Thoracic aorta (tissue), 2 donors: ENCODE data around the gene SLC34A1. TPM values are rescaled to one million over a fixed set of nuclear protein-coding genes. Genes with fewer than 3 reads are reported as not detected.
"Not testable (repeated sequence)": the region's sequence is repeated elsewhere in the genome, so short reads cannot be mapped to it uniquely, and the experiment has no call there.

Experiments
- ATAC-seq: fragments of 150-250 bp; one replicate; pipeline ENCODE4 v1.8.0; 2017; ENCODE audit warnings: low read depth; ENCODE audit not compliant: insufficient number of reproducible peaks, low FRiP score
- DNase-seq: peaks from one replicate; pipeline ENCODE4 v3.0.0-alpha.2; 2020; ENCODE audit warnings: low spot score
- H3K27ac ChIP-seq, 2 donors: fragments of 200-600 bp; sonication (generic); 1 replicate in 1 of 2; 2 replicates in 1 of 2; pipeline ENCODE4 v1.5.1; 2016; ENCODE audit warnings: mild to moderate bottlenecking in 2 of 2, moderate library complexity in 2 of 2
- H3K27me3 ChIP-seq: fragments of 200-600 bp; sonication (generic); replicated peaks from 2 replicates; pipeline ENCODE4 v1.6.0; 2016; ENCODE audit warnings: mild to moderate bottlenecking; ENCODE audit not compliant: insufficient read depth
- H3K36me3 ChIP-seq: fragments of 200-600 bp; sonication (generic); one replicate; pipeline ENCODE4 v1.5.1; 2016
- H3K4me1 ChIP-seq, 2 donors: fragments of 200-600 bp; sonication (generic); 1 replicate in 1 of 2; 2 replicates in 1 of 2; pipeline versions ENCODE4 v1.5.1 to v1.6.0; 2016; ENCODE audit warnings: low read depth in 2 of 2, mild to moderate bottlenecking in 1 of 2; ENCODE audit not compliant: control insufficient read depth in 1 of 2
- H3K4me3 ChIP-seq: fragments of 200-600 bp; sonication (generic); 2 replicates; pipeline ENCODE4 v1.5.1; 2016; ENCODE audit warnings: mild to moderate bottlenecking
- H3K9me3 ChIP-seq: fragments of 200-600 bp; sonication (generic); 2 replicates; pipeline ENCODE4 v1.5.1; 2016
- total RNA-seq, 2 donors: library from RNA; depleted of rRNA; stranded (reverse); fragments of >200 nt; gene quantifications; one replicate each; pipeline versions ENCODE4 v1.1.0 to v1.2.3, GENCODE V29; 2016
- TF ChIP-seq, protein P1 (sequence below): fragments of 200-600 bp; sonication (generic); IDR thresholded peaks from one replicate; pipeline ENCODE4 v1.5.1; 2019; ENCODE audit warnings: antibody characterized with exemption

Gene SLC34A1
- total RNA-seq, 2 donors from 2014 or later = not detected

DNA sequence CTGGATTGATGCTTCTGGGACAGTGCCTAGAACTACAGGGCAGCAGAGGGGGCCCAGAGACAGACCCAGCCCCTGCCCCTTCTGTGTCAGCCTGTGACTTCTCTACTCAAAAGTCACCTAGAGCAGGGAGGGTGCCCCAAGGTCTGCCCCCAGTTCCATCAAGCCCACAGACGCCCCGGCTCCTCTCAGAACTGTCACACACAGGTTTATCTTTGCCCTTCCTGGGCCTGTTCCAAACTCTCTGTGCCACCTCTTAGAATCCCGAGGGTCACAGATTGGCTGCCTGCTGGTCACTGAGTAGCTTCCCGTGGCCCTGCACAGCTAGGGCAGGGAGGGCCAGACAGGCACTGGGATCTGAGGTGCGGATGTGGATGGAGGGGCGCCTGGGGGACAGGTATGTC is 24.8 kb upstream of the SLC34A1 start:
- DNase-seq (no peak), ATAC-seq (no peak)
- Histone ChIP-seq H3K9me3 (no peaks in the 10 kb centered on the region), H3K27ac (no peak overlapping the region), H3K27me3 (no peaks in the 10 kb centered on the region), H3K4me3 (no peak overlapping the region), H3K36me3 (no peaks in the 10 kb centered on the region), H3K4me1 (peaks cover 9 to 12% of the 10 kb centered on the region in 2 donors)
- TF ChIP-seq, protein P1, sequence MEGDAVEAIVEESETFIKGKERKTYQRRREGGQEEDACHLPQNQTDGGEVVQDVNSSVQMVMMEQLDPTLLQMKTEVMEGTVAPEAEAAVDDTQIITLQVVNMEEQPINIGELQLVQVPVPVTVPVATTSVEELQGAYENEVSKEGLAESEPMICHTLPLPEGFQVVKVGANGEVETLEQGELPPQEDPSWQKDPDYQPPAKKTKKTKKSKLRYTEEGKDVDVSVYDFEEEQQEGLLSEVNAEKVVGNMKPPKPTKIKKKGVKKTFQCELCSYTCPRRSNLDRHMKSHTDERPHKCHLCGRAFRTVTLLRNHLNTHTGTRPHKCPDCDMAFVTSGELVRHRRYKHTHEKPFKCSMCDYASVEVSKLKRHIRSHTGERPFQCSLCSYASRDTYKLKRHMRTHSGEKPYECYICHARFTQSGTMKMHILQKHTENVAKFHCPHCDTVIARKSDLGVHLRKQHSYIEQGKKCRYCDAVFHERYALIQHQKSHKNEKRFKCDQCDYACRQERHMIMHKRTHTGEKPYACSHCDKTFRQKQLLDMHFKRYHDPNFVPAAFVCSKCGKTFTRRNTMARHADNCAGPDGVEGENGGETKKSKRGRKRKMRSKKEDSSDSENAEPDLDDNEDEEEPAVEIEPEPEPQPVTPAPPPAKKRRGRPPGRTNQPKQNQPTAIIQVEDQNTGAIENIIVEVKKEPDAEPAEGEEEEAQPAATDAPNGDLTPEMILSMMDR = no peak

DNA sequence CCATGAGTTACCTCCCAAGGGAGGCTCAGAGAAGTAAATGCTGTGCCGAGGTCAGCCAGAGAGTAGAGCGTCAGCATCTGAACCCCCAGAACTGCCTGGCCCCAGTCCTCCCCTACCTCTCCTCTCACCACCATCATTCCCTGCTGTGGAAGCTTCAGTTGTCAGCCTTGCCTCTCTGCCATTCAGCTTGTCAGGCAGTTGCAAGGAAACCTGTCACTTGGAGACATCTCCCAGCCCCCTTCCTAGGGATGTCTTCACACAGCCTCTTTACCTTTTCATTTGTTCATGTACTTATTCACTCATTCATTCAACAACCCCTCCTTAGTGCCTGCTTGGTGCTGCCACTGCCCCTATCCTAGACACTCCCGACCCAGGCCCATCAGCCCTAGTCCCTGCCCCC is 24.4 kb upstream of the SLC34A1 start:
- Histone ChIP-seq H3K4me1 (peaks cover 9 to 12% of the 10 kb centered on the region in 2 donors), H3K27ac (no peak overlapping the region), H3K4me3 (no peak overlapping the region), H3K27me3 (no peaks in the 10 kb centered on the region), H3K36me3 (no peaks in the 10 kb centered on the region), H3K9me3 (no peaks in the 10 kb centered on the region)
- DNase-seq = no peak
- ATAC-seq = no peak
- TF ChIP-seq, protein P1 = no peak

DNA sequence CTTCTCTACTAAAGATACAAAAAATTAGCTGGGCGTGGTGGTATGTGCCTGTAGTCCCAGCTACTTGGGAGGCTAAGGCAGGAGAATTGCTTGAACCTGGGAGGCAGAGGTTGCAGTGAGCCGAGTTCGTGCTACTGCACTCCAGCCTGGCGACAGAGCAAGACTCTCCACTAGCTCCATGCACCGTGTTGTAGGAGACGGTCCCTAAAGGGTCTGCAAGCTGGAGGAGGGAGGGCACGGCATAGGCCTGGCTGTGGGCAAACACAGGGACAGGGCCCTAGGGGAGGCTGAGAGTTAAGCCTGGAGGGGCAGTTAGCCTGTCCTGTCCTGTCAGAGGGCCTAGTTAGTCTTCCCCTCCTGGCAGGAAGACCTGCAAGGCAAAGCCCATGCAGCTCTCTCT is 23.5 kb upstream of the SLC34A1 start:
- H3K27ac ChIP-seq, H3K9me3 ChIP-seq, ATAC-seq, H3K4me3 ChIP-seq, H3K27me3 ChIP-seq, DNase-seq, H3K36me3 ChIP-seq: not testable (repeated sequence)
- H3K4me1 ChIP-seq = peaks cover 9 to 12% of the 10 kb centered on the region in 2 donors

DNA sequence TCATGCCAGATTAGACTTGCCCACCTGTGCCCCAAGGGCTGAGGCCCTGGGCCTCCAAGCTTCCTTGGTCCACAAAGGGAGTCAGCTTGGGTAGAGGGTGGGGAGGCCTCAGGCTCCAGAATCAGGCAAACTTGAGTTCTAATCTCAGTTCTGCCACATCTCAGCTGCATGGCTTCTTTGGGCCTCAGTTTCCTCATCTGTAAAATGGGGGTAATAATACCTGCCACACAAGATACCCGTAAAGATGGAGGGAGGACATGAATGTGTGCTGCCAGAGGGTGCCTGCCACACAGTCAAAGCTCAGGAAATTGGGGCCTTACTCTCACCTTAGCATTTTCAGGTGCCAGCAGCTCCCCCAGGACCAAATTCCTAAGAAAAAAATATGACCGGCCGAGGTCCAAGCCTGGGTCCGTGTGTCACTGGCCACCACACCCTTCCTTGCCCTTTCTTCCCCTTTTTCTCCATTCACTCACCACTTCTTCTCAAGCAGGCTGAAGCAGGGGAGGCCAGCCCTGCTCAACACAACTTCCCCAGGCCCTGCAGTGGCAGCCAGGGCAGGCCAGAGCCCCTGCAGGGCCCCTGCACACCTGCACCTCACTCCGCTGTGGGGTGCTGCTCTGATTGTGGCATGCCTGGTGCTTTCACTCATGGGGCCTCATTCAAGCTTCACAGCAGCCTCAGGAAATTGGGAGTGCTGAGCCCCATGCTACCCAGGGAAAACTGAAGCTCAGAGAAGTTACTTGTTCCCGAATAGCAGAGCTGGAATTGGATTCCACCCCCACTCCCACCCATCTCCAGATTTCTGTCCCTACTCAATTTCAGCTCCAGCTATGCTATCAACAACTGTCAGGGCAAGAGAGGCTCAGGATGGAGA is 22.6 kb upstream of the SLC34A1 start:
- no peak for DNase-seq
- Histone ChIP-seq H3K4me1 (peaks cover 9 to 19% of the 10 kb centered on the region in 2 donors), H3K27me3 (no peaks in the 10 kb centered on the region), H3K4me3 (no peak overlapping the region), H3K27ac (no peak overlapping the region), H3K9me3 (no peaks in the 10 kb centered on the region), H3K36me3 (no peaks in the 10 kb centered on the region)
- ATAC-seq = no peak
- TF ChIP-seq, protein P1 = no peak

DNA sequence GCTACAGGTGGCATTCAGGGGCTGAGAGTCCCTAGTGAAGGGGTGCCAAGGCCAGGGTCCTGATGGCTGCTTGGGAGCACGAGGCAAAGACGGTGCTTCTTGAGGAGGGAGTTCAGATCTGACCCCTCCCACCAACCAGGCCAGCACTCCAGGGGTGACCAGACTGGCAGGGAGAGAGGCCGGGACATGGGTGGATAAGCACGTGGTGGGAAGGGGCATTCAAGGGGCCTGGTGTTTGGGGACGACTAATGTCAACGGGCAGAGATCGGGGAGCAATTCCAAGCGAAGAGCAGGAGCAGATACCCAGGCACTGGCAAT is 22.0 kb upstream of the SLC34A1 start:
- no peak overlapping the region for H3K4me3 ChIP-seq
- TF ChIP-seq, protein P1 = no peak
- no peaks in the 10 kb centered on the region for H3K36me3 ChIP-seq
- no peaks in the 10 kb centered on the region for H3K27me3 ChIP-seq
- ATAC-seq = no peak
- DNase-seq = no peak
- peaks cover 9 to 22% of the 10 kb centered on the region in 2 donors for H3K4me1 ChIP-seq
- H3K9me3 ChIP-seq = no peaks in the 10 kb centered on the region
- no peak overlapping the region for H3K27ac ChIP-seq
